ENCODE measurements around the gene ERP29. TPM values are rescaled to one million over a fixed set of nuclear protein-coding genes. Genes with fewer than 3 reads are reported as not detected.
"Not testable (repeated sequence)": the region's sequence is repeated elsewhere in the genome, so short reads cannot be mapped to it uniquely, and the experiment has no call there.

The ERP29 gene
- total and polyA plus RNA-seq, 9 donors = 55.3 to 89.5 (median 74.1) TPM

DNA sequence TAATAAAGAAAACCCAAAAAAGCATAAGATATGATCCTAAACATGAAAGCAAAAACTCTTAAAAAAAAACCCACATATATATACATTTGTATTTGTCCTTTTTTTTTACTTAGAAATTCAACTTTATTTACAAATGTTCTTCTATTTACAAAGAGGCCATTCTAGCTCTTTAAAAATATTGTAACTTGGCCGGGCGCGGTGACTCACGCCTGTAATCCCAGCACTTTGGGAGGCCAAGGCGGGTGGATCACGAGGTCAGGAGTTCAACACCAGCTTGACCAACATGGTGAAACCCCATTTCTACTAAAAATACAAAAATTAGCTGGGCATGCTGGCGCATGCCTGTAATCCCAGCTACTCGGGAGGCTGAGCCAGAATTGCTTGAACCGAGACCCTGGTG, 14.1 kb upstream of the ERP29 start:
- not testable (repeated sequence) for H3K27me3 ChIP-seq (ENCODE audit: control insufficient read depth, insufficient read depth, low read length); H3K27ac ChIP-seq (ENCODE audit: low read length); H3K4me1 ChIP-seq (ENCODE audit: control insufficient read depth, insufficient read depth, low read length); H3K4me3 ChIP-seq (ENCODE audit: low read length); H3K36me3 ChIP-seq (ENCODE audit: control insufficient read depth, insufficient read depth, low read length); DNase-seq; H3K9me3 ChIP-seq (replicated peaks; ENCODE audit: control insufficient read depth, low read depth, low read length)
- WGBS (ENCODE audit: insufficient coverage) = 100% methylated on average over 4 of the region's 9 CpGs

- Histone ChIP-seq H3K27ac (ENCODE audit: low read length) (no peak overlapping the region), H3K27me3 (ENCODE audit: control insufficient read depth, insufficient read depth, low read length) (no peaks in the 10 kb centered on the region), H3K9me3 (replicated peaks; ENCODE audit: control insufficient read depth, low read depth, low read length) (no peaks in the 10 kb centered on the region), H3K4me1 (ENCODE audit: control insufficient read depth, insufficient read depth, low read length) (no peaks in the 10 kb centered on the region), H3K36me3 (ENCODE audit: control insufficient read depth, insufficient read depth, low read length) (no peaks in the 10 kb centered on the region), H3K4me3 (ENCODE audit: low read length) (no peak overlapping the region)
- 100% methylated on average over 3 of the region's 8 CpGs for WGBS (ENCODE audit: insufficient coverage)
- DNase-seq = no peak
These were observed 12.4 kb upstream of the ERP29 start for GRCh38 chr12:112000820-112001219.

DNA sequence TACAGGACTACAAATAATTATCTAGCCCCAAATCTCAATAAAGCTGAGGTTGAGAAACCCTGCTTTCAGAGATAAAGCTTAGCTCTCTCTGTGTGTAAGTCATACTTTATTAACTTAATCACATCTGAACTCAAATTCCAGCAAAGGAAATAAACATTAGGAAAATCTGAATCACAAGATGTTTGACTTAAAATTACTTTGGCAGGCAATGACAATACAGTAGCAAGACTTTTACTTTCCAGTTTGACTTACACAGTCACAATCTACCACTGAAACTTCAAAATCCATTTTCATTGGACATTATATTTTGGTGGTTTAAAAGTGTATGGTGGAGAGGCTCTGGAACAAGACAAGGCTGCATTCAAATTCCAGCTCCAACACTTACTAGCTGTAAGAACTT, 11.7 kb upstream of the ERP29 start:
- no peak for DNase-seq
- no peak overlapping the region for H3K4me3 ChIP-seq (ENCODE audit: low read length)
- H3K27me3 ChIP-seq (ENCODE audit: control insufficient read depth, insufficient read depth, low read length) = no peaks in the 10 kb centered on the region
- no peaks in the 10 kb centered on the region for H3K9me3 ChIP-seq (replicated peaks; ENCODE audit: control insufficient read depth, low read depth, low read length)
- no peaks in the 10 kb centered on the region for H3K36me3 ChIP-seq (ENCODE audit: control insufficient read depth, insufficient read depth, low read length)
- no peaks in the 10 kb centered on the region for H3K4me1 ChIP-seq (ENCODE audit: control insufficient read depth, insufficient read depth, low read length)
- H3K27ac ChIP-seq (ENCODE audit: low read length) = no peak overlapping the region

GRCh38 chr12:112004041-112004440, 9.2 kb upstream of the ERP29 start:
- H3K4me3 ChIP-seq (ENCODE audit: low read length) = no peak overlapping the region
- no peaks in the 10 kb centered on the region for H3K27me3 ChIP-seq (ENCODE audit: control insufficient read depth, insufficient read depth, low read length)
- DNase-seq = no peak
- H3K36me3 ChIP-seq (ENCODE audit: control insufficient read depth, insufficient read depth, low read length) = no peaks in the 10 kb centered on the region
- 100% methylated on average over 2 of the region's 3 CpGs for WGBS (ENCODE audit: insufficient coverage)
- H3K27ac ChIP-seq (ENCODE audit: low read length) = no peak overlapping the region
- H3K4me1 ChIP-seq (ENCODE audit: control insufficient read depth, insufficient read depth, low read length) = no peaks in the 10 kb centered on the region
- no peaks in the 10 kb centered on the region for H3K9me3 ChIP-seq (replicated peaks; ENCODE audit: control insufficient read depth, low read depth, low read length)

DNA sequence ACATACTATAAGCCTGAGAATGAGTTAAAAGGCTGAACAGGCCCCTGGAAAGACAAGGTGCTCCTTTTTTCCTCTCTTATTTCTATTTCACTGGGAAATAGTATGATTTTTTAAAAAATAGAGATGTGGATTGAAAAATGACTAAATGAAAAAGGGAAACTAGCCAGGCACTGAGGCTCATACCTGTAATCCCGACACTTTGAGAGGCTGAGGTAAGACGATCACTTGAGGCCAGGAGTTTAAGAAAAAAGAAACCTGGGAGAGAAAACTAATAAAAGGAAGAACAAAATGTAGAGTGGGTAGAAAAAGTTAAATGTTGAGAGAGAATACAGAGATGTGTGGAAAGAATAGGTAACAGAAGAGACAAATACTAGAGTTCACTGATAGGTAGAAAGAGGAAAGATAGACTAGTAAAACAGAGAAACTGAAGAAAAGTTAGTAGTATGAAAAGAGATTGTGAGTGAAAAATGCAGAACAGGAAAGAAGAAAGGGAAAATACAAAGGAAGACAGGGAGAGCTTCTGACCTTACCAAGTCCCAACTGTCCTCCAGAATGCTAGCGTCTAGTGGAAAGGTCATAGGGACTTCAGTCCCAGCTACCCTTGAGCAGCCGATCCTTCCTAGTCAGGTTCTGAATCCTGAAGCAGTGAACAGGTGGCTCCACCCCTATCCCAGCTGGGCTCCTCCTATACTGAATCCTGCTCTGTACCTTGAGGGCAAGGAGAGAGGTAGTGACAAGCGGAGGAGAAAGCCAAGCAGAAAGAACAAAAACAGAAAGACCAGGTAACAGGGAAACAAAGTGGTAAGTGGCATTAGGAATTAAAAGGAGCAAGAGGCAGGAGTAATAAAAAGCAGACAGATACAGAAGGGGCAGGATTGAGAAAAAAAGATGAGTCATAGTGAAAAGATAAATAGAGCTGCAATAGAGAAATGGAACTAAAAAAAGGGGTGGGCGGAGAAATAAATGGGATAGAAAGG, 7.5 kb upstream of the ERP29 start:
- no peaks in the 10 kb centered on the region for H3K9me3 ChIP-seq (replicated peaks; ENCODE audit: control insufficient read depth, low read depth, low read length)
- H3K27ac ChIP-seq (ENCODE audit: low read length) = no peak overlapping the region

GRCh38 chr12:112007945-112008344, 5.3 kb upstream of the ERP29 start:
- peaks cover 12% of the 10 kb centered on the region for H3K4me1 ChIP-seq (ENCODE audit: control insufficient read depth, insufficient read depth, low read length)
- no peak overlapping the region for H3K27ac ChIP-seq (ENCODE audit: low read length)
- no peak overlapping the region for H3K4me3 ChIP-seq (ENCODE audit: low read length)
- no peaks in the 10 kb centered on the region for H3K27me3 ChIP-seq (ENCODE audit: control insufficient read depth, insufficient read depth, low read length)
- H3K36me3 ChIP-seq (ENCODE audit: control insufficient read depth, insufficient read depth, low read length) = no peaks in the 10 kb centered on the region
- 94% methylated on average over 4 of the region's 9 CpGs for WGBS (ENCODE audit: insufficient coverage)
- DNase-seq = no peak
- no peaks in the 10 kb centered on the region for H3K9me3 ChIP-seq (replicated peaks; ENCODE audit: control insufficient read depth, low read depth, low read length)

More for the DNA sequence above, 7.5 kb upstream of the ERP29 start:
- WGBS (ENCODE audit: insufficient coverage) = 65% methylated on average over 5 of the region's 6 CpGs
- no peak for DNase-seq
- H3K4me3 ChIP-seq (ENCODE audit: low read length) = no peak overlapping the region
- H3K27me3 ChIP-seq (ENCODE audit: control insufficient read depth, insufficient read depth, low read length) = no peaks in the 10 kb centered on the region
- H3K4me1 ChIP-seq (ENCODE audit: control insufficient read depth, insufficient read depth, low read length) = no peaks in the 10 kb centered on the region
- H3K36me3 ChIP-seq (ENCODE audit: control insufficient read depth, insufficient read depth, low read length) = no peaks in the 10 kb centered on the region

GRCh38 chr12:112008918-112009317, 4.3 kb upstream of the ERP29 start:
- H3K36me3 ChIP-seq (ENCODE audit: control insufficient read depth, insufficient read depth, low read length) = no peaks in the 10 kb centered on the region
- H3K4me3 ChIP-seq (ENCODE audit: low read length) = no peak overlapping the region
- no CpG with 5 or more reads among the region's 3 CpGs for WGBS (ENCODE audit: insufficient coverage)
- H3K4me1 ChIP-seq (ENCODE audit: control insufficient read depth, insufficient read depth, low read length) = peaks cover 13% of the 10 kb centered on the region
- no peaks in the 10 kb centered on the region for H3K9me3 ChIP-seq (replicated peaks; ENCODE audit: control insufficient read depth, low read depth, low read length)
- no peak for DNase-seq
- no peaks in the 10 kb centered on the region for H3K27me3 ChIP-seq (ENCODE audit: control insufficient read depth, insufficient read depth, low read length)
- no peak overlapping the region for H3K27ac ChIP-seq (ENCODE audit: low read length)

DNA sequence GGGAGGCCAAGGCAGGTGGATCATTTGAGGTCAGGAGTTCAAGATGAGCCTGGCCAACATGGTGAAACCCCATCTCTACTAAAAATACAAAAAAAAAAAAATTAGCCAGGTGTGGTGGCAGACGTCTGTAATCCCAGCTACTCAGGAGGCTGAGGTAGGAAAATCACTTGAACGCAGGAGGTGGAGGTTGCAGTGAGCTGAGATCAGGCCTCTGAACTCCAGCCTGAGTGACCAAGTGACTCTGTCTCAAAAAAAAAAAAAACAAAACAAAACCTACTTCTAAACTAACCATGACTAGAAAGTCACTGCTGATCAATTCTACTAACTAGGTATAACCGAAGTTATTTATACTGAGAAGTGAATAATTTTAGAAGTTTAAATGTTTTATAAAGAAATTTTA, 3.6 kb upstream of the ERP29 start:
- H3K4me3 ChIP-seq (ENCODE audit: low read length); H3K36me3 ChIP-seq (ENCODE audit: control insufficient read depth, insufficient read depth, low read length); H3K27ac ChIP-seq (ENCODE audit: low read length); H3K9me3 ChIP-seq (replicated peaks; ENCODE audit: control insufficient read depth, low read depth, low read length); DNase-seq; H3K27me3 ChIP-seq (ENCODE audit: control insufficient read depth, insufficient read depth, low read length): not testable (repeated sequence)
- peaks cover 20% of the 10 kb centered on the region for H3K4me1 ChIP-seq (ENCODE audit: control insufficient read depth, insufficient read depth, low read length)
- no CpG with 5 or more reads among the region's 3 CpGs for WGBS (ENCODE audit: insufficient coverage)

- Histone ChIP-seq H3K27ac (ENCODE audit: low read length) (no peak overlapping the region), H3K9me3 (replicated peaks; ENCODE audit: control insufficient read depth, low read depth, low read length) (no peaks in the 10 kb centered on the region), H3K27me3 (ENCODE audit: control insufficient read depth, insufficient read depth, low read length) (no peaks in the 10 kb centered on the region), H3K4me3 (ENCODE audit: low read length) (no peak overlapping the region), H3K36me3 (ENCODE audit: control insufficient read depth, insufficient read depth, low read length) (peaks cover 5% of the 10 kb centered on the region), H3K4me1 (ENCODE audit: control insufficient read depth, insufficient read depth, low read length) (peaks cover 21% of the 10 kb centered on the region)
- WGBS (ENCODE audit: insufficient coverage) = 85% methylated on average over 8 of the region's 8 CpGs
- no peak for DNase-seq
These were observed 2.5 kb upstream of the ERP29 start for GRCh38 chr12:112010415-112011344.

DNA sequence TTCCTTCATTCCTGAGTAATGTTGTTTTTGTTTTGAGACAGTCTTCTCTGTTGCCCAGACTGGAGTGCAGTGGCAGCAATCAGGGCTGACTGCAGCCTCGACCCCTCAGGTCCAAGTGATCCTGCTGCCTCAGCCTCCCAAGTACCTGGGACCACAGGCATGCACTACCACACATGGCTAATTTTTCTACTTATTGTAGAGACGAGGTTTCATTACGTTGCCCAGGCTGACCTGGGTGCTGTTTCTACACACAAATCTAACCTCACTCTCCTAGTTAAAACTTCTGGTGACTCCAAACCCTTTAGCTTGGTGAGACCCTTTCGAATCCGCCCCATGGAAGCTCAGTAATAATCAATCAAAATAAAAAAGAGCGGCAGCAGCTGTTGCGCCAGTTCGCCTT, 1.5 kb upstream of the ERP29 start:
- H3K4me1 ChIP-seq (ENCODE audit: control insufficient read depth, insufficient read depth, low read length) = peaks cover 21% of the 10 kb centered on the region
- no peak overlapping the region for H3K27ac ChIP-seq (ENCODE audit: low read length)
- no peaks in the 10 kb centered on the region for H3K27me3 ChIP-seq (ENCODE audit: control insufficient read depth, insufficient read depth, low read length)
- 96% methylated on average over 8 of the region's 8 CpGs for WGBS (ENCODE audit: insufficient coverage)
- DNase-seq = no peak
- no peak overlapping the region for H3K4me3 ChIP-seq (ENCODE audit: low read length)
- H3K36me3 ChIP-seq (ENCODE audit: control insufficient read depth, insufficient read depth, low read length) = peaks cover 10% of the 10 kb centered on the region
- H3K9me3 ChIP-seq (replicated peaks; ENCODE audit: control insufficient read depth, low read depth, low read length) = no peaks in the 10 kb centered on the region

Data from muscle of leg (tissue), 11 donors.